GM12892 (cell line): ENCODE data around the gene SEMA3F.

Experiments
- POLR2A ChIP-seq: IDR thresholded peaks from 2 replicates; pipeline ENCODE4 v1.6.1; 2011; ENCODE audit warnings: low read depth, low read length, control low read depth
- POLR2AphosphoS5 ChIP-seq: IDR thresholded peaks from 2 replicates; pipeline ENCODE4 v1.6.1; 2011; ENCODE audit warnings: low read depth, low read length, control low read depth
- TAF1 ChIP-seq: IDR thresholded peaks from 2 replicates; pipeline ENCODE4 v1.6.1; 2011; ENCODE audit warnings: low read depth, mild to moderate bottlenecking, control low read depth, low read length, borderline replicate concordance

DNA sequence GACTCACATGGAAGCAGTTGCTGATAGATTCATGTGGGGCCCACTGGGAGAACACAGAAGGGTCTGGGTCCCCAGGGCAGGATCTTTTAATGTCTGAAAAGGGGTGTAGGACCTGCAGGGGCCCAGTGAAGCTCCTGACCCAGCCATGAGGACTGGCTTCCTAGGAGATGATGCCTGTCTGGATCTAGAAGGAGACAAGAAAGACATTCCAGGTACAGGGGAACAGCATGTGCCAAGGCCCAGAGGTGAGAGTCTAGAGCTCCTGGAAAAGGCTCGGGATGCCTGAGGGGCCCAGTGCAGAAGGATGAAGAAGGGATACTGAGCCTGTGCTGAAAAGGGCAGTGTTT lies 4.7 kb upstream of the SEMA3F start:
- TF ChIP-seq POLR2AphosphoS5 (no peak), TAF1 (no peak), POLR2A (no peak)
